Fibroblast of peridontal ligament (primary cell): ENCODE measurements around the gene STXBP5.

Source experiments
- DNase-seq: peaks from one replicate; pipeline ENCODE4 v3.0.0-alpha.2; 2010; ENCODE audit errors: extremely low read depth

STXBP5 gene

DNA sequence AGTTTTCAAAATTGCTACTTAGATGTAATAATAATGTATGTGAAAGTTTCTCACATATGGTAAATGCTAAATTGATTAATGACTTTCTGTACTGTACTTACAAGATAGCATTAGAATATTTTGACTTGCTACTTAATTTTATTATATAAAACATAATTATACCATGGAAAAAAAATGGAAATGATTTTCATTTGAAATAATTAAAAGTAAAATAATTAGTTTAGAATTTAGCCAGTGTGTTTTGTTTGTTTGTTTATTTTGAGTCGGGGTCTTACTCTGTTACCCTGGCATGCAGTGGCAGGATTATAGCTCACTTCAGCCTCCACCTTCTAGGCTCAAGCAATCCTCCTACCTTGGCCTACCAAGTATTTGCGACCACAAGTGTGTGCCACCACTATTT lies 7.1 kb downstream of the STXBP5 start:
- DNase-seq: no peak

DNA sequence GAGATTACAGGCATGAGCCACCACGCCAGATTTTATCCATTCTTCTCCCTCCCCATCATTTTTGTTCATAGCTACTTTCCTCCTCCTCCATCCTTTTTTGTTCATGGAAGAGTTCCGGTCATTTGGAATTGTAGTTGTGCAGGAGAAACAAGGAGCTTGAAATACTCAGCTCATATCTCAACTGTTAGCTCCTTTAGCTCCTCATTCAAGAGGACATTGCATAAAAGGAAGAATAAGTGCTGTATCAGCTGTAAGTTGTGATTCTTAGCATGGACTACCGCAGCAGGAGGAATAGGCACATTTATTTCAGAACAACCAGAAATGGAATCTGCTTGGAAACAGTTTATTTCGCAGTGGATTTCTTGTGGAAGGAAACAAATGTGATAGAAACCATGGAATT lies 7.6 kb downstream of the STXBP5 start:
- DNase-seq: no peak

DNA sequence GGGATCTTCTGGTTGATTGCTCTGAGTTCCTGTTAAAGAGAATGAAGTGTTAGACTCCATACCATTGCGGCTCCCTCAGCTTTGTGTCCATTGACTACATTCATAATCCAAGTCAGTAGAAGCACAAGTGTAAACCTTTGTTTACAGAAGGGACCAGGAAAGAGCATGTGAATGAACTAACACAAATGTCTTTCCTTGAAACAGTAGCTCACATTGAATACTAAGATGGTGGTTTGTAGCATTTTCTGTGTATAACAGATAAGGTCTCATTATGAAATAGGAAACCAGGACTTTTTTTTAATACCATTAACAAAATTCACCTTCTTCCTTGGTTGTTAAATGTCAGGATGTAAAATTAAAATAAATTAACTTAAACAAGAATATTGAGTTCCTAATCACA lies 8.4 kb downstream of the STXBP5 start:
- DNase-seq: no peak

DNA sequence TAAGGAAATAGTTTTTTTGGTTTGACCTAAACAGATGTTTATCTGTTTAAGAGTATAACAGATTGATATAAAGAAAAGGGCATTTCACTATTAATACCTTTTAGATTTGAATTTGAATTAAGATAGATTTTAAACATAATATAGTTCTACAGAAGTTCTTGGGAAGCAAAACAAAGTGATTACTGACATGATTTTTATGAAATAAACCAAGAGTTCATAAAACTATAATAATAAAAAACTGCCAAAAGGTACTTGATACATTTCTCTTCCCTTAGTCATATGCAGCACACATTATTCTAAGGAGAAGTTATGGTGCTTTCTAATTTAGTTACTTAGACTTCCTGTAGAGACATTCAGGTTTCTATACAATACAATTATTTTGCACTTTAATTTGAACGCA lies 9.6 kb downstream of the STXBP5 start:
- no peak for DNase-seq

DNA sequence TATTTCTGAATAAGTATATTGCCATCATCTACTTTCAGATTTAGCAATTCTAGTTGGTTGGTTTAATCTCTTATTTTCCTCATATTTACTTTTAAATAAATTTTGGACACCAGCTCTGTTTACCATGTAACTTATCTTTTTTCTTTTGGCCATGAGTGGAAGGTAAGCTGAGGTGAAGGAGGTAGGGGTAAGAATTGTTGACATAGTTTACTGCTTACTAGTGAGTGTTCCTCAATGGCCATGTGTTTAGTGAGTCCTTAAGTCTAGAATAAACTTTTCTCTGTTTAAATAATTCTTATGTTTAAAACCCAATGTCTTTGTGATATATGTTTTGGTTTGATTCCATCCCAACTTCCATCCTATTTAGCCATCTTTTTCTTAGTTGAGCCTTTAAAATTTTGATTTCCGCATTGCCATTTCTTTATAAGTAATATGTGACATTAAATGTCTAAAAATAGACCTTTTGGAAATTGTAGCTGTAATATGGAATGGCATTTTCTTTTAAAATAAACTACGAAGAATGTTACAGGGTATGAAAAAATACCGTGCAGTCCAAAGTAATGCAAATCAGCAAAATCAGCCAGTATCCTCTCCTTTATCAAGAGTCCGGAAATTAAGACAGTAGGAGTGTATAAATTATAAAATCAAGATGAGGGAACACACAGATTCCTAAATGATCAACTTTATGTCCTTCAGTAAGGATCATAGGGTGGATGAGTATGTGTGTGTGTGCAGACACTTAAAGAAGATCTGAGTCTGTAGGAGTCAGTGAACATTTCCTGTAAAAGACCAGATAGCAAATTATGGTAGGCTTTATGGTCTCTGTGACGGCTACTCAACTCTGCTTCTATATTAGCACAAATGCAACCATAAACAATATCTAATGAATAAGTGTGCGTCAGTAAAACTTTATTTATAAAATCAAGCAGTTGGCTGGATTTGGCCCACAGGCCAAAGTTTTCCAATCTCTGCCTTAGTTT lies 10.3 kb downstream of the STXBP5 start:
- no peak for DNase-seq

DNA sequence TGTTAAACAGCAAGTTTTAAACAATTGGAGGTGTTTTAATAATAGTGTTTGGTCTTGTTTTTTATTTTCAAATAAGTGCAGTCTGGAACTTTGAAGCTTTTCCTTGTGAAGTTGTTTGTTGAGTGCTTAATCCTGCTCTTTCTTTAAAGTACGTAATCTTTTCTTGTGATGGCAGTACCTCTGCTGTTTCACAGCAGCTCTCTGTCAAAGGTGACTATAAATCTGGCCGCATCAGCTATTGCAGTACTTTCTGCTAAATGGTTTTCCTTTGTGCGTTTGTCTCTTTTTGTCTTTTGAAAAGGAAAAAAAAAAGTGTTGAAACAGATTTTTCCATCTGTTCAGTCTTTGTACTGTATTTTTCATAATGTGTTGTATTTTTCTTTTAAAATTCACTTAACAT lies 12.7 kb downstream of the STXBP5 start:
- DNase-seq: no peak

DNA sequence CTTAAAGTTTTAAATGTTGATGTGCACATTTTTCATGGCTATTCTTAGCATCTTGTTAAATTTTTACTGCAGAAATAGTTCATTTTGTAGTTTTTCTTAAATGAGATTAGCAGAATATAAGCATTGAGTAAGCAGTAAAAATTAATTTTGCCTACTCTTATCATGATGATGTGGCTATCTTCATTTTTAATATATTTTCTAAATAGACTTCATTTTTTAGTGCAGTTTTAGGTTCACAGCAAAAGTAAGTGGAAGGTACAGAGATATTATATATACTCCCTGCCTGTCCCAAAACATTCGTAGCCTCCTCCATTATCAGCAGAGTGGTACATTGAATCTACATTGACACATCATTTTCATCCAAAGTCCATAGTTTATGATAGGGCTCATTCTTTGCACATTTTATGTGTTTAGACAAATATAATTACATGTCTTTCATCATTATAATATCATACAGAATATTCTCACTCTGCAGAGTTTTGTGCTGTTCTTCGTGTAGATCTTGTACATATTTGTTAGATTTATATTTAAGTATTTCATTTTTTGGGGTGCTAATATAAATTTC lies 13.7 kb downstream of the STXBP5 start:
- no peak for DNase-seq

DNA sequence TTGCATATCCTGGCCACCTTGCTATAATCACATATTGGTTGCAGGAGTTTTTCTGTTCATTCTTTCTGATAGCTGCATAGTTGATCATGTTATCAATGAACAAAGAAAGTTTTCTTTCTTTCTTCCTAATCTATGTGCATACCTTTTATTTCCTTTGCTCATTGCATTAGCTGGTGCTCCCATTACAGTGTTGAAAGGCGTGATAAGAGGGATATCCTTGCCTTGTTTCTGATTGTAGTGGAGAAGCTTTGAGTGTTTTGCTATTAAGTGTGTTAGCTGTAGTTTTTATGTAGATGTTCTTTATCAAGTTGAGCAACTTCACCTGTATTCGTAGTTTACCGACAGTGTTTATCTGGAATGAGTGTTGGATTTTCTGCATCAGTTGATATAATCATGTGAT lies 14.6 kb downstream of the STXBP5 start:
- no peak for DNase-seq

DNA sequence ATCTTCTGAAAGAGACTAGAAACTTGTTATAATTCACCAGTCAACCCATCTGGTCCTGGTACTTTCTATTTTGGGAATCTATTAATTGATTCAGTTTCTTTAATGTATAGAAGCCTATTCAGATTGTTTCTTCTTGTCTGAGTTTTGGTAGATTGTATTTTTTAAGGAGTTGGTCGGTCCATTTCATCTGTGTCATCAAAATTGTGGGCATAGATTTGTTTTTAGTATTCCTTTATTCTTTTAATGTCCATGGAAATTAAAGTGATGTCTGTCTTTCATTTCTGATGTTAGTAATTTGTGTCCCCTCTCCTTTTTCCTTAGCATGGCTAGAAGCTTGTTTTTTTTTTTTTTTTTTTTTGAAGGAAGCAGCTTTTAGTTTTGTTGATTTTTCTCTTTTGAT lies 15.2 kb downstream of the STXBP5 start:
- DNase-seq: no peak

DNA sequence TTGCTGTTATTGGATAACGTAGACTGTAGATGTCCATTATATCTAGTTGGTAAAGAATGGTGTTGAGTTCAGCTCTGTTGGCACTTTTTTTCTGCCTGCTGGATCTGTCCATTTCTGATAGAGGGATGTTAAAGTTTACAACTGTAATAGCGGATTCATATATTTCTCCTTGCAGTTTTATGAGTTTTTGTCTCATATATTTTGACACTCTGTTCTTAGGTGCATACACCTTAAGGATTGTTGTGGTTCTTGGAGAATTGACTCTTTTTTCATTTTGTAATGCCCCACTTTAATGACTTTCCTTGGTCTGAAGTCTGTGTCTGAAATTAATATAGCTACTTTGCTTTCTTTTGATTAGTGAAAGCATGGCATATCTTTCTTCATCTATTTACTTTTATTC lies 16.1 kb downstream of the STXBP5 start:
- no peak for DNase-seq

DNA sequence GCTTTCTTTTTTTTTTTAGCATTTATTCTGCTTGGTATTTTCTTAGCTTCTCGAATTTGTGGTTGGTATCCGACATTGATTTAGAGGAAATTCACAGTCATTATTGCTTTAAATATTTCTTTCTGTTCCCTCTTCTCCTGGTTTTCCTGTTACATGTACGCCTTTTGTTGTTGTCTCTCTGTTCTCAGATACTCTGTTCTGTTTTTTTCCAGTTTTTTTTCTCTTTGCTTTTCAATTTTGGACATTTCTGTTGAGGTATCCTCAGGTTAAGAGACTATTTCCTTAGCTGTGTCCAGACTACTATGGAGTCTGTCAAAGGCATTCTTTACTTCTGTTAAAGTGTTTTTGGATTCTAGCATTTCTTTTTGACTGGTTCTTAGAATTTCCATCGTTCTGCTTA lies 17.5 kb downstream of the STXBP5 start:
- no peak for DNase-seq

DNA sequence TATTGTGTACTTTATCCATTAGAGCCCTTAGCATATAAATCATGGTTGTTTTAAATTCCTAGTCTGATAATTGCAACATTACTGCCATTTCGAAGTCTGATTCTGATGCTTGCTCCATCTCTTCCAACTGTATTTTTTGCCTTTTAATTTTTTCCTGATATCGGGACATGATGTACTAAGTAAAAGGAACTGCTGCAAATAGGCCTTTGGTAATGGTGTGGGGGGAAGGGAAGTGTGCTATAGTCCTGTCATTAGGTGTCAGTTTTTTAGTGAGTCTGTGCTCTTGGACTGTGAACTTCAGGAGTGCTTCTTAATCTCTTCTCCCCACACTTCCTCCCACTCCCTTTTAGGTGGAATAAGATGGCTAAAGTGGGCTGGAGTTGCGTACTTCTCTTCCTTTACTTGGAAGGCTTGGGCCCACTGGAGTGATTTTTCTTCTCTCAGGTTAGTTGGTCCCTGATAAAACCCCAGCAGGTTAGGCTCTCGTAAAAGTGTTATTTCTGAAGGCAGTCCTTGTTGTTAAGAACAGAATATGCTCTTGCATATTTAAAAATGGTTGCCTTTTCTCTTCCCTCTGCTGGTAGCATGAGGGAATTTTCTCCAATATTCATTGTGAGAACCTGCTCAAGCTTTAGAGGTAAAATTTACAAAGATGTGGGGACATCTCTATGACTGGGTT lies 18.1 kb downstream of the STXBP5 start:
- peak; percentile 54 for DNase-seq

DNA sequence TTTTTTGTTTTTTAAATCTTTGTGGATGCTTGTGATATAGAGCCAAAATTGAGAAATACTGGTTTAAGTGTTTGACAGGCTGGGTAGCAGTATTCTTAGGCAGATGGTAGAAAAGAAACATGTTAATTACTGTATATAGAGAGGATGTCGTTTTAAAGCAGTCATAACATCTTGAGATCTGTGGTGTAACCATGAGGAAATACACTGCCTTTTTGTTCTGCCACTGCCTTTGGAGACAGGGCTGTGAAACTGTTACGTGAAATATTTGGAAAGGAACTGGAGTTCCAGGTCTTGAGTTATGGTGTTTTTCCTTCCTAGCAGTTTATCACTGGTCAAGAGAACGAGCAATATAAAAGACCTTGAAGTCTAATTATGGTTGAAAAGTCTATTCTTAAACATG lies 19.5 kb downstream of the STXBP5 start:
- DNase-seq: peak; percentile 28

DNA sequence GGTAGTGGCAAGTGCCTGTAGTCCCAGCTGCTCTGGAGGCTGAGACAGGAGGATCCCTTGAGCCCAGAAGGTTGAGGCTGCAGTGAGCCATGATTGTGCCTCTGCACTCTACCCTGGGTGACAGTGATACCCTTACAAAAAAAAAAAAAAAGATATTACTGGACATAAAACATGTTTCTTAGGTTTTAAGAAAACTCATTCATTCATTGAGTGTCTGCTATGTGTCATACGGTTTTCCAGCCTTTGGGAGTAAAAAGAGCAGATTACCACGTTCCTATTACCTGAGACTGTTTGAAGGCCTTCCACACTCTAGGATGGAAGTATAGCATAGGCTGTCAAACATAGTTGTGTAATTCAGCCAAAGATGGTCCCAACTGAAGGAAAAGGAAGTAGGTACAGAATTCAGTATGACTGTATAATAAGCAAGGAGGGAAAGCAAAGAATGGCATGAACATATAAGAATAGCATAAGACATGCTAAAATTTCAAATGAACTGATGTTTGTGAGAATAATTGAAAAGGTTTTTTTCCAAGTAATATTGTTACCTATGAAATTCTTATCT lies 22.0 kb downstream of the STXBP5 start:
- DNase-seq: no peak

DNA sequence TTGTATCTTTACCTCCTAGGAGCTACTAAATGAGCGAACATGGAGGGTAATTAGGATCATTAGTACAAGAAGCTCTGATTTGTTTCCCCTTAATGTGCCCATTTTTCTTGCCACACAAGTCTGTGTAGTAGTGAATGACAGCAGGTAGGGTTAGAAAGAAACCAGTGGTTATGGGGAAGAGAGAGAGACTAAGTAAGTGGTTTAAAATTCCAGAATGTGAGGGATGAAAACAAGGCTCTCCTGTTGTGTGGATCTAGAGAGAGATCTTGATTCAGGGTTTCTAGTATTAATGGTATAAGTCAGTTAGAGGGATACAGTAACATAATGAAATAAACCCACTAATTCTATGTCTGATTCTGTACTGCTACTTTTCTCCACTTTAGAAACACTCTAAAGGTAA lies 22.7 kb downstream of the STXBP5 start:
- DNase-seq: no peak

DNA sequence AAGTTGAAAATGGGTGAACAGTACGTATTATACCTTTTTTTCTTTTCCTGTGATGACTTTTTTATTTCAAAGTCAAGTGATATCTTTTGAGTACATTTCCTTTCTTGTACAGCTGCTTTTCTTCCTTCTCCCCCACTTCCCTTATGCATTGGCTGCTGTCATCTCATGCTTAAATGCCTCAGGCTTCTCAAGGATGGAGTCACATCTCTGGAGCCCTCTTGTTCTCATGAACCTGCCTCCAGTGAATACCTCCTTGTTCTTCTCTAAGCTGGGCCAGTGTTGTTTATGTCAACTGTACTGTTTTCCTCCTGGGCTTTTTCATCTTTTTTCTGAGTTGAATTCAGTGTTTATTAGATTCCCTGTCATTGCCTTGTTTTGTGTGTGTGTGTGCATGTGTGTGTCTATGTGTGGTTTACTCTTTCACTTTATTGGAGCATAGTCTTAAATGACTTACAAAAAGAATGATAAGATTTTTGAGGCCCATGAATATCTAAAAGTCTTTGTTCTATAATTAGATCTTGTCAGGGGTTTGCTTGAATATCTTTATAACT lies 23.6 kb downstream of the STXBP5 start:
- DNase-seq: no peak

DNA sequence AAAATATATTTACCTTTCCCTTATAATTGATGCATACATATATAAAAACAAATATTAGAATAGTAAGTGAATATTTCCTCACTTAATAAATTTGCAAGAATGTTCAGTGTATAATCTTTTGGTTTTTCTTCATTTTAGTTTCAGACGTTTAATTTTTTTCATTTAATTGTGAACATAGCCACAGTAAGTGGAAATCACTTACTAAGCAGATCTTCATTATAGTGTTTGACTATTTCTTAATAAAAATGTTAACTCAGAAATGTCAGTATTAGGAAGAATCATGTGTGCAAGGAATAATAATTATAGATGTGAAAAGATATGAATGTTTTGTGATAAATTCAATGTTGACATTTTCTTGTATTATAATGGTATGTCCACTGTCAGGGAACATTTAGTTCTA lies 27.4 kb downstream of the STXBP5 start:
- no peak for DNase-seq

DNA sequence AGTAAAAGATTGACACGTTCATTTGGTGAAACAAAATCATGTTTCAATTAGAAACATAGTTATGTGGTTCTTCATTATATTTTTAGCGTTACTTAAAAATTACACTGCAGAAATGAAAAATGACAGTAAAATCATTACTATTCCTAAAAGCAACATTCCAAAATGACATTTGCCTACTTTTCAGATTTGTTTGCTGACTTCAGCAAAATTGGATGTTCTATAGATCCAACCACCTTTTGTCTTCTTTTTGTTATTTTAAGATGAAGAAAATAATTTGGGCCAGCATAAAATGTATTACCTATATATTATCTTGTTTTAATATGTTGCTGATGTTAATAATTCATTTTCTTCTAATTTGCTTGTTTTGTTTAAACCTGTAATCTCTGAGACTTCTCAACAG lies 30.5 kb downstream of the STXBP5 start:
- no peak for DNase-seq

DNA sequence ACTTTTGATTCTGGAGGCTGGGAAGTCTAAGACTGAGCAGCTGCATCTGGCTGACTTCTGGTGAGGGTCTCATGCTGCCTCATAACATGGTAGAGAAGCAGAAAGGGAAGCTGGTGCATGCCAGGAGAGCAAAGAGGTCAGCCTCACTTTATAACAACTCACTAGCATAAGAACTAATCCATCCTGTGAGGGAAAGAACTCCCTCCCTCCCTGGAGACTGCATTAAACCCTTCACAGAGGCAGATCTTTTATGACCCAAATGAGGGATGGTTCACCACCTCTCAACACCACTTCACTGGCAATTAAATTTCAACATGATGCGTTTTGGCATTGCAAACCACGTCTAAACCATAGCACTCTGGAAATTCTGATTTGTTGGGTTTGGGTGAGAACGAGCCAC lies 33.9 kb downstream of the STXBP5 start:
- DNase-seq: no peak

DNA sequence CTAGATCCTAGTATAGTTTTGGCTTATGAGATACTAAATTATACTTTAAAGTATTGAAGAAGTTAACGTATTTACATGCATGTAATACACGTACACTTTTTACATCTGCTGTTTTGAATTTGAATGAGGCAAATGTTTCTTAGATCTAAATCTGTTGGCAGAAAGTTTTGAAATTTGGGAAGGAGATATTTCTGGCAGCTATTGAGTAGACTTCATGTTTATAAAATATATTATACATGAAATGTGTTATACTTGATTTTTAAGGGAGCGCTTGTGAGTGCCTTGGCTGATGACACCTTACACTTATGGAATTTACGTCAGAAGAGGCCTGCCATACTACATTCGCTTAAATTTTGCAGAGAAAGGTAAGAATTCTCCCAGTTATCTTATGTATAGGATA lies 34.7 kb downstream of the STXBP5 start:
- DNase-seq: no peak

DNA sequence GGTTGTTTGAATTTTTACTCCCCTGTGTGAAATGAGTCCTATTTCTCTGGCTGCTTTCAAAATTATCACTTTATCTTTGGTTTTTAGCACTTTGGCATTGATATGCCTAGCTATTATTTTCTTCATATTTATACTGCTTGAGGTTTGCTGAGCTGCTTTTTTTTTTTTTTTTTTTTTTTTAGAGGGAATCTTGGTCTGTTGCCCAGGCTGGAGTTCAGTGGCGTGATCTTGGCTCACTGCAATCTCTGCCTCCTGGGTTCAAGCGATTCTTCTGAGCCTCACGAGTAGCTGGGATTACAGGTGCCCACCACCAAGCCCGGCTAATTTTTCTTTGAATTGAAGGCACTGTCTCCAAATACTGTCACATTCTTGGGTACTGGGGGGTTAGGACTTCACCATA lies 40.6 kb downstream of the STXBP5 start:
- DNase-seq: no peak

DNA sequence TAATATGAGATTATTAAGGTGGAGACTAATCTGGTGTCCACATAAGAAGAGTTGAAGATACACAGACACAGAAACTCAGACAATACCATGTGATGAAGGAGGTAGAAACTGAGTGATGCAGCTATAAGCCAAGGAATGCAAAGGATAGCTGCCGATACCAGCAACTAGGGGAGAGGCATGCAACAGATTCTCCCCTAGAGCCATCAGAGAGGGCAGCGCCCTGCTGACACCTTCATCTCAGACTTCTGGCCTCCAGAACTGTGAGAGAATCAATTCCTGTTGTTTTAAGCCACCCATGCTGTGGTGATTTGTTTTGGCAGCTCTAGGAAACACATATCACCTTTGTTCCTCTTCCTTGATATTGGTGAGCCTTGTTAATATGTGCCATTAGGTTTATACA lies 41.5 kb downstream of the STXBP5 start:
- no peak for DNase-seq
